Measurements from ENCODE around the gene PCSK6. TPM values are rescaled to one million over a fixed set of nuclear protein-coding genes. Genes with fewer than 3 reads are reported as not detected.
"Not testable (repeated sequence)": the region's sequence is repeated elsewhere in the genome, so short reads cannot be mapped to it uniquely, and the experiment has no call there.

Gene PCSK6
- total RNA-seq, 1 donor from 2014 or later: 5.4 TPM

DNA sequence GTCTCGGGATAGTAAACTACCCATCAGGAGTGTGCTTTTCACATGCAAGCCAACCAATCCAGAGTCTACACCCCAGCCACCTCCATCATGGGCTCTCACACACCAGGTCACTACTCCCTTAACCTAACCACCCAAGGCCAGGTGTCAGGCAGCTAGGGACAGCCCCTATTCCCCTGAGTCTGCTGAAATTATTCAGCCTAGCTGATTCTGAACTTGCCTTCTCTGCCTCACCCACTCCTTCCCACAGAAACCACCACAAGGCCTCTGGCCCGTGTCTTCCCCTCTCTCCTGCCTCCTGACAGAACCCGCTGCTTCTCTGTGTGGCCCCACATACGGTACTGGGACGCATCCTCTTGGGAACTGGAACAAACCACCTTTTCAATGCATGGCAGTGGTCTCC lies 82.1 kb downstream of the PCSK6 start:
- Mint-ChIP-seq H3K9me3 (no peaks in the 10 kb centered on the region), H3K36me3 (ENCODE audit: low read depth) (no peaks in the 10 kb centered on the region), H3K4me3 (no peak overlapping the region), H3K27ac (ENCODE audit: unreplicated experiment) (peak overlapping the region; percentile 83), H3K4me1 (peaks cover 19% of the 10 kb centered on the region), H3K27me3 (ENCODE audit: low read depth) (no peaks in the 10 kb centered on the region)
- TF ChIP-seq, protein P1, sequence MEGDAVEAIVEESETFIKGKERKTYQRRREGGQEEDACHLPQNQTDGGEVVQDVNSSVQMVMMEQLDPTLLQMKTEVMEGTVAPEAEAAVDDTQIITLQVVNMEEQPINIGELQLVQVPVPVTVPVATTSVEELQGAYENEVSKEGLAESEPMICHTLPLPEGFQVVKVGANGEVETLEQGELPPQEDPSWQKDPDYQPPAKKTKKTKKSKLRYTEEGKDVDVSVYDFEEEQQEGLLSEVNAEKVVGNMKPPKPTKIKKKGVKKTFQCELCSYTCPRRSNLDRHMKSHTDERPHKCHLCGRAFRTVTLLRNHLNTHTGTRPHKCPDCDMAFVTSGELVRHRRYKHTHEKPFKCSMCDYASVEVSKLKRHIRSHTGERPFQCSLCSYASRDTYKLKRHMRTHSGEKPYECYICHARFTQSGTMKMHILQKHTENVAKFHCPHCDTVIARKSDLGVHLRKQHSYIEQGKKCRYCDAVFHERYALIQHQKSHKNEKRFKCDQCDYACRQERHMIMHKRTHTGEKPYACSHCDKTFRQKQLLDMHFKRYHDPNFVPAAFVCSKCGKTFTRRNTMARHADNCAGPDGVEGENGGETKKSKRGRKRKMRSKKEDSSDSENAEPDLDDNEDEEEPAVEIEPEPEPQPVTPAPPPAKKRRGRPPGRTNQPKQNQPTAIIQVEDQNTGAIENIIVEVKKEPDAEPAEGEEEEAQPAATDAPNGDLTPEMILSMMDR (conservative IDR thresholded peaks at IDR 0.05): no peak
- no peak for DNase-seq (ENCODE audit: low read depth, low spot score)

DNA sequence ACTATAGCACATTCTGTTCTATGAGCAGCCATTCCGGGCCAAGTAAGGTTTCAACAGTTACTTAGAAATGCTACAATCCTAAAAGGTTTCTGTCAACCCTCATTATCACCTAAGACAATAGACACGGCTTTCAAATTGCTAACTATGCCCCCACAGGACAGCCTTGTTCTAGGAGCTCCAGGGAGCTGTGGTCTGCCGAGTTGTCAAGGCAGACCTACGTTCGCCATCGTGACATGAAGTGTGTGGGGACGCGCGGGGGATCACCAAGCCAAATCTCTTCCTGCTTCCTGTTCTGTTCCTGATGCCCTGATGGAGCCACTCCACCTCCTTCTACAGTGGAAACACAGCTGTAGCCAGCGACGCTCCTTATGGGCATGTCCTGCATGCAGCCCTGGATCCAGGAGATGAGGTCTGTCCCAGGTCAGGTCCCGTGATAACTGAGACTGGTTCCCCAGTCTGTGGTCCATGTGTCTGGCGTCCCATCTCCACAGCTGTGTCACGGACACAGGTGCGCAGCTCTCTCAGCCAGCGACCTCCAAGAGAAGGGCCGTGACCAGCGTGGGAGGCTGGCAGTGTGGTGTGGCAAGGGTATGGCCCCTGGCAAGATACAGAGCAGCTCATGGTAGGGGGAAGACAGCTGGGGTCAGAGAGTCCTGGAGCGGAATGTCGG lies 82.8 kb downstream of the PCSK6 start:
- no peaks in the 10 kb centered on the region for H3K27me3 Mint-ChIP-seq (ENCODE audit: low read depth)
- no peak for DNase-seq (ENCODE audit: low read depth, low spot score)
- H3K36me3 Mint-ChIP-seq (ENCODE audit: low read depth): no peaks in the 10 kb centered on the region
- TF ChIP-seq, protein P1 (conservative IDR thresholded peaks at IDR 0.05): no peak
- H3K4me3 Mint-ChIP-seq: no peak overlapping the region
- no peaks in the 10 kb centered on the region for H3K9me3 Mint-ChIP-seq
- H3K27ac Mint-ChIP-seq (ENCODE audit: unreplicated experiment): peak overlapping the region; percentile 53
- peaks cover 19% of the 10 kb centered on the region for H3K4me1 Mint-ChIP-seq

DNA sequence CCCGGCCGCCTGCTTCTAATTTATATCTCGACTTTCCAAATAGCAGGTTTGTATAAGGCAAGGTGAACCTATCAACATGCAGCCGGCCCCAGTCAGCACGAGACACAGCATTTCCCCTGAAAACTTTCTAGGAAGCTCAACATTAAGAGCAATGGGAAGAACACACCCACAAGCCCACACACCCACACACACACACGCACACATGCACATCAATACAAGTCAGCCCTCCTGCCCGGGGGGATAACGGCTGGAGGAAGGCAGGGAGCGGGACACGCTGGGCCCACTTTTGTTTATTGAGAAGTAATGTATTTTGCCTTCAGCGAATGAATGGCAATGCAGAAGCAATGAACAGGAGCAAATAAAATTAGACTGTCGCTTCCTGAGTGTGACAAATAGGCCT lies 83.5 kb downstream of the PCSK6 start:
- DNase-seq (ENCODE audit: low read depth, low spot score): peak; percentile 22
- H3K36me3 Mint-ChIP-seq (ENCODE audit: low read depth): no peaks in the 10 kb centered on the region
- H3K27me3 Mint-ChIP-seq (ENCODE audit: low read depth): no peaks in the 10 kb centered on the region
- TF ChIP-seq, protein P1 (conservative IDR thresholded peaks at IDR 0.05): no peak
- peak overlapping the region; percentile 83 for H3K27ac Mint-ChIP-seq (ENCODE audit: unreplicated experiment)
- H3K4me1 Mint-ChIP-seq: peaks cover 19% of the 10 kb centered on the region
- H3K9me3 Mint-ChIP-seq: no peaks in the 10 kb centered on the region
- no peak overlapping the region for H3K4me3 Mint-ChIP-seq

DNA sequence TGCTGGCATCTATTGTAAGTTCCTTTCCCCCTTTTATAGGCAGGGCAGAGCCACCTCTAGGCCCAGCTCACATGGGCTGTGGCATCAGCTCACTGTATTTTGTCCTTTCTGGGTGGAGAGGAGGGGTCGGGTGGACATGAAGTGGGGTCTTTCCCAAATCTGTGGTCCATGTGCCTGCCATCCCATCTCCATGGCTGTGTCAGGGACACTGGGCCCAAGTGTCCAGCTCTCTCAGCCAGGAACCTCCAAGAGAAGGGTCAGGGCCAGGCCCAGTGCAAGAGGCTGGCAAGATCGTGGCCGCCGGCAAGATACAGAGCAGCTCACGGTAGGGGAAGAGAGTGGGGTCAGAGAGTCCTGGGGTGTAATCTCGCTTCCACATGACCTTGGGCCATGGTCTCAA lies 85.3 kb downstream of the PCSK6 start:
- no peak overlapping the region for H3K4me3 Mint-ChIP-seq
- H3K4me1 Mint-ChIP-seq: peaks cover 19% of the 10 kb centered on the region
- DNase-seq (ENCODE audit: low read depth, low spot score): no peak
- no peaks in the 10 kb centered on the region for H3K36me3 Mint-ChIP-seq (ENCODE audit: low read depth)
- H3K9me3 Mint-ChIP-seq: no peaks in the 10 kb centered on the region
- H3K27me3 Mint-ChIP-seq (ENCODE audit: low read depth): no peaks in the 10 kb centered on the region
- TF ChIP-seq, protein P1 (conservative IDR thresholded peaks at IDR 0.05): no peak
- no peak overlapping the region for H3K27ac Mint-ChIP-seq (ENCODE audit: unreplicated experiment)

DNA sequence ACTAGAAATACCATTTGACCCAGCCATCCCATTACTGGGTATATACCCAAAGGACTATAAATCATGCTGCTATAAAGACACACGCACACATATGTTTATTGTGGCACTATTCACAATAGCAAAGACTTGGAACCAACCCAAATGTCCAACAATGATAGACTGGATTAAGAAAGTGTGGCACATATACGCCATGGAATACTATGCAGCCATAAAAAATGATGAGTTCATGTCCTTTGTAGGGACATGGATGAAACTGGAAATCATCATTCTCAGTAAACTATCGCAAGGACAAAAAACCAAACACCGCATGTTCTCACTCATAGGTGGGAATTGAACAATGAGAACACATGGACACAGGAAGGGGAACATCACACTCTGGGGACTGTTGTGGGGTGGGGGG lies 86.6 kb downstream of the PCSK6 start:
- not testable (repeated sequence) for DNase-seq (ENCODE audit: low read depth, low spot score); H3K9me3 Mint-ChIP-seq; H3K36me3 Mint-ChIP-seq (ENCODE audit: low read depth); H3K27ac Mint-ChIP-seq (ENCODE audit: unreplicated experiment); H3K4me3 Mint-ChIP-seq; H3K27me3 Mint-ChIP-seq (ENCODE audit: low read depth)
- peaks cover 19% of the 10 kb centered on the region for H3K4me1 Mint-ChIP-seq

DNA sequence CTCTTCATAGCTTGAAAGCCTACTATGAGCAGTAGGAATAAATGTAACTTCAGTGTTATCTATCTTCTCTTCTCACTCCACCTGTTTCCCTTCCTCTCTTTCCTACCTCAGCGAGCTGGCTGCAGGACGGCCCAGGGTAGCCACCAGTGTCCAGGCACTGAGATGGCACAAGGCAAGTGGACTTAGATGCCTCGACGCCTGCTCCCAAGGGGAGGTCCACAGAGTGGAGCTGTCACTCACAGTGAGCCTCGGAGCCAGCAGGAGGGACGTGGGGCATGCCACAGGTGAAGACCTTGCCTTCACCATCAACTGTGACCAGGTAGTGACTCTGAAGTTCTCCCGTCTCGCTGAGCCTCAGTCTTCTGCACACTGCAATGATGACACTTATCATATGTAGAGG lies 88.2 kb downstream of the PCSK6 start:
- TF ChIP-seq, protein P1 (conservative IDR thresholded peaks at IDR 0.05): no peak
- Mint-ChIP-seq H3K27me3 (ENCODE audit: low read depth) (no peaks in the 10 kb centered on the region), H3K4me3 (no peak overlapping the region), H3K36me3 (ENCODE audit: low read depth) (no peaks in the 10 kb centered on the region), H3K4me1 (peaks cover 12% of the 10 kb centered on the region), H3K27ac (ENCODE audit: unreplicated experiment) (no peak overlapping the region), H3K9me3 (no peaks in the 10 kb centered on the region)
- DNase-seq (ENCODE audit: low read depth, low spot score): no peak
